ENCODE results near the gene CCDC148.

Gene CCDC148

DNA sequence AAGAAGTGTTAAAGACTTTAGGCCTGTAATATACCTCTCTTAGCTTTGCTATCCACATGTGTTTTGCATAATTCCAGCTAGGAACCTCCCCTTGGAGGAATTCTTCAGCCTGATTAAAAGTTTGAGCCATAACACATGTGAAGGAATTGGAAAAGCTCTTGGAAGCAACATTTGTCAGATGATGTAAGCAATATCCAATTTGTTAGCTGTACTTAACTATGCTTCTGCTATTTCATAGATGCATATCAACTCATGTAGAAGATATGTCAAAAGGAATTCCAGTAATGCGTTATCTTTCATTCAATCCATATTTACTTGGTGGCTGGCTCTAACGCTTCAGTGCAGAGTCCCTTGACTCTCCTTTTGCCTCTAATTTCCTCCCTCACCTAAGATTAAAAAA lies 46.4 kb upstream of the CCDC148 start:
- Histone ChIP-seq H3F3A (ENCODE audit: insufficient read depth, low read length) (no peaks in the 10 kb centered on the region), H3K27ac (ENCODE audit: low read depth, low read length, poor library complexity, severe bottlenecking) (no peak overlapping the region), H3K9ac (ENCODE audit: low read length) (no peak overlapping the region), H3K4me2 (ENCODE audit: low read length) (no peak overlapping the region), H3K9me3 (ENCODE audit: low read length) (no peaks in the 10 kb centered on the region), H3K36me3 (ENCODE audit: insufficient read depth, low read length) (no peaks in the 10 kb centered on the region), H3K4me1 (ENCODE audit: insufficient read depth, low read length, severe bottlenecking) (no peaks in the 10 kb centered on the region), H3K27me3 (ENCODE audit: insufficient read depth, low read length) (no peaks in the 10 kb centered on the region), H3K79me2 (ENCODE audit: insufficient read depth, low read length) (no peaks in the 10 kb centered on the region), H3K4me3 (ENCODE audit: low read depth, low read length, poor library complexity, severe bottlenecking) (no peak overlapping the region), H3K9me2 (ENCODE audit: low read depth, low read length) (no peaks in the 10 kb centered on the region), H4K20me1 (ENCODE audit: insufficient read depth, low read length) (no peaks in the 10 kb centered on the region), H2AFZ (ENCODE audit: low read length) (no peak overlapping the region)
- TF ChIP-seq CTCF (IDR thresholded peaks at IDR 0.05; ENCODE audit: low read length) (no peak), EZH2 (IDR thresholded peaks at IDR 0.05; ENCODE audit: borderline replicate concordance, low read length) (no peak)

DNA sequence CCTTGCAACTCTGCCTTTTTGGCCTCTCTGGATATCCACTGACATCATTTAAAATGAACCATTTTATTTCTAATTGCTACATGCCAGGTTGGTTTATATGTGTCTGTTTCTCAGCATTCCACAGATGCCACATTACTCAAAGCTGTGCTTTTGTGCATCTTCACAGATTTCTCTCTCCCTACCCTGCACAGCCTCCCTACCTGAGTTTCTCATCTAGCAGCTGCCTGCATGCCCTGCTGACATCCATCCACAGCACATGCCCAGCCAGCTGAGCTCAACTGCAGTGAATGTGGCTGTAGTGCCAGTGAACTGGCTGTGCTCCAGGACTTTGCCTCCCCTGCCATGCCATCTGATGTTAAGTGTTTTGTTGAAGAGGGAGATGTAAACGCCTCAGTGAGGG lies 44.7 kb upstream of the CCDC148 start:
- Histone ChIP-seq H3K79me2 (ENCODE audit: insufficient read depth, low read length) (no peaks in the 10 kb centered on the region), H3K4me3 (ENCODE audit: low read depth, low read length, poor library complexity, severe bottlenecking) (no peak overlapping the region)

DNA sequence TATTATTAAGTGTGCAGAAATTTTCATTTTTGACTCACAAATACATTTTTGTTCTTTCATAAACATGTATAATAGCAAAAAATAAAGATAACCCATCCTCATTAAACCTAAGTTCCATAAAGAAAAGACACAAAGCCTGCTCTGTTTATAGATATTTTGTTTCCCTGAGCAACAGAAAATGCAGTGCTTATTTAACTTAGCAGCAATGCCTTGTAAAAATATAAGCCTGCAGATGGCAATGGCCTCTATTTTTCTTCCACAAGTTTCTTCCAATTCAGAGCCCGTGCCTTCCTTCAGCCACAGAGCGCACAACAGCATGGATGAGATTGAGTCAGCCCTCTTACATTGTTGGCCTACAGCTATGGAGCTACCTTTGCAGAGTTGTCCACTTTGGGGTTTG lies 43.8 kb upstream of the CCDC148 start:
- no peaks in the 10 kb centered on the region for H3K36me3 ChIP-seq (ENCODE audit: insufficient read depth, low read length)
- H3K27me3 ChIP-seq (ENCODE audit: insufficient read depth, low read length) = no peaks in the 10 kb centered on the region
- no peak overlapping the region for H2AFZ ChIP-seq (ENCODE audit: low read length)
- no peaks in the 10 kb centered on the region for H3K79me2 ChIP-seq (ENCODE audit: insufficient read depth, low read length)
- no peaks in the 10 kb centered on the region for H3K9me2 ChIP-seq (ENCODE audit: low read depth, low read length)
- no peaks in the 10 kb centered on the region for H3K9me3 ChIP-seq (ENCODE audit: low read length)
- TF ChIP-seq CTCF (IDR thresholded peaks at IDR 0.05; ENCODE audit: low read length) = no peak
- no peak for TF ChIP-seq EZH2 (IDR thresholded peaks at IDR 0.05; ENCODE audit: borderline replicate concordance, low read length)
- no peak overlapping the region for H3K4me2 ChIP-seq (ENCODE audit: low read length)
- H3K4me1 ChIP-seq (ENCODE audit: insufficient read depth, low read length, severe bottlenecking) = no peaks in the 10 kb centered on the region
- no peaks in the 10 kb centered on the region for H3F3A ChIP-seq (ENCODE audit: insufficient read depth, low read length)
- no peak overlapping the region for H3K27ac ChIP-seq (ENCODE audit: low read depth, low read length, poor library complexity, severe bottlenecking)
- H4K20me1 ChIP-seq (ENCODE audit: insufficient read depth, low read length) = no peaks in the 10 kb centered on the region
- H3K4me3 ChIP-seq (ENCODE audit: low read depth, low read length, poor library complexity, severe bottlenecking) = no peak overlapping the region
- H3K9ac ChIP-seq (ENCODE audit: low read length) = no peak overlapping the region

More for the DNA sequence above, 44.7 kb upstream of the CCDC148 start:
- Histone ChIP-seq H3K4me1 (ENCODE audit: insufficient read depth, low read length, severe bottlenecking) (no peaks in the 10 kb centered on the region), H3F3A (ENCODE audit: insufficient read depth, low read length) (no peaks in the 10 kb centered on the region), H4K20me1 (ENCODE audit: insufficient read depth, low read length) (no peaks in the 10 kb centered on the region), H3K9me2 (ENCODE audit: low read depth, low read length) (no peaks in the 10 kb centered on the region), H3K4me2 (ENCODE audit: low read length) (no peak overlapping the region), H3K36me3 (ENCODE audit: insufficient read depth, low read length) (no peaks in the 10 kb centered on the region), H3K9ac (ENCODE audit: low read length) (no peak overlapping the region), H2AFZ (ENCODE audit: low read length) (no peak overlapping the region), H3K27me3 (ENCODE audit: insufficient read depth, low read length) (no peaks in the 10 kb centered on the region), H3K9me3 (ENCODE audit: low read length) (no peaks in the 10 kb centered on the region), H3K27ac (ENCODE audit: low read depth, low read length, poor library complexity, severe bottlenecking) (no peak overlapping the region)
- TF ChIP-seq EZH2 (IDR thresholded peaks at IDR 0.05; ENCODE audit: borderline replicate concordance, low read length) (no peak), CTCF (IDR thresholded peaks at IDR 0.05; ENCODE audit: low read length) (no peak)
